H1 (cell line): Measurements from ENCODE around the gene B3GAT1.

Source experiments
- EGR1 ChIP-seq: IDR thresholded peaks from 2 replicates; pipeline ENCODE4 v1.6.1; 2011; ENCODE audit warnings: low read depth, low read length, borderline replicate concordance
- EP300 ChIP-seq, 2 experiments: IDR thresholded peaks; 1 replicate in 1 of 2; 2 replicates in 1 of 2; pipeline ENCODE4 v1.6.1; 2011 to 2012; ENCODE audit warnings: low read depth in 2 of 2, low read length in 2 of 2, mild to moderate bottlenecking in 2 of 2, borderline replicate concordance in 1 of 2, inconsistent platforms in 1 of 2, moderate library complexity in 1 of 2
- HDAC6 ChIP-seq: IDR thresholded peaks from one replicate; pipeline ENCODE4 v1.7.1; 2012; ENCODE audit warnings: low read depth, mild to moderate bottlenecking, inconsistent platforms, low read length, moderate library complexity
- NRF1 ChIP-seq: IDR thresholded peaks from 2 replicates; pipeline ENCODE4 v1.6.1; 2011; ENCODE audit warnings: mild to moderate bottlenecking, low read depth, low read length, improper control_type of control experiment
- POLR2A ChIP-seq, 2 experiments: IDR thresholded peaks; 1 replicate in 1 of 2; 2 replicates in 1 of 2; pipeline ENCODE4 v1.6.1; 2011; ENCODE audit warnings: low read depth in 2 of 2, low read length in 2 of 2, mild to moderate bottlenecking in 2 of 2; ENCODE audit errors: control extremely low read depth in 1 of 2
- POLR2AphosphoS5 ChIP-seq: IDR thresholded peaks from 2 replicates; pipeline ENCODE4 v1.6.1; 2011; ENCODE audit warnings: low read depth, low read length
- TAF1 ChIP-seq: IDR thresholded peaks from 2 replicates; pipeline ENCODE4 v1.6.1; 2011; ENCODE audit warnings: mild to moderate bottlenecking, low read depth, low read length
- YY1 ChIP-seq: IDR thresholded peaks from 2 replicates; pipeline ENCODE4 v1.6.1; 2011; ENCODE audit warnings: low read depth, mild to moderate bottlenecking, low read length
- TF ChIP-seq, protein P1 (sequence below), 3 experiments: IDR thresholded peaks; 1 replicate in 2 of 3; 2 replicates in 1 of 3; pipeline versions ENCODE4 v1.5.1 to v1.6.1; 2011; ENCODE audit warnings: low read length in 3 of 3, mild to moderate bottlenecking in 3 of 3, inconsistent platforms in 2 of 3, low read depth in 1 of 3, moderate library complexity in 1 of 3; ENCODE audit not compliant: insufficient read depth in 1 of 3; ENCODE audit errors: control extremely low read depth in 1 of 3
- TF ChIP-seq, protein P2 (sequence below): IDR thresholded peaks from 2 replicates; pipeline ENCODE4 v1.6.1; 2011; ENCODE audit warnings: low read depth, mild to moderate bottlenecking, low read length; ENCODE audit not compliant: insufficient read depth

DNA sequence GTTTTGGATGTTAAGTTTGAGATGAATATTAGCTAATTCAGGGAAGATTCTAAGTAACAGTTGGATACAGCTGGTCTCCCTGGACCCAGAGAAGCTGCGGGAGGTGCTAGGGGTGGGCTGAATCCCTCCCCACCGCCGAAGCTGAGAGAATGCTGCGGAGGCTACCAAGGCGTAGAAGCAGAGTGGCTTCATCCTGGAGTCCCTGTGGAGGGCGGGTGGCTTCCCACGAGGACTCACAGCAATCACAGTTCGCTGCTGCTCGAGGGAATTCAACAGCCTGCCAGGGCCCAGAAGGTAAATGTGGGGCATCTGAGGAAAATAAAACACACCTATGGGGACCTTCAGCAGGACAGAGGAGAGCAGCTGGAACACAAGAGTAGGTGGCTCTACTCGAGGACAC, 11.1 kb upstream of the B3GAT1 start:
- no peak for TF ChIP-seq EGR1
- TF ChIP-seq YY1, result no peak
- TF ChIP-seq POLR2AphosphoS5, result no peak
- no peak for TF ChIP-seq EP300 (IDR thresholded peaks at IDR 0.05; ENCODE audit: borderline replicate concordance in 1 of 2, low read depth in 2 of 2, low read length in 2 of 2)
- TF ChIP-seq, protein P1, sequence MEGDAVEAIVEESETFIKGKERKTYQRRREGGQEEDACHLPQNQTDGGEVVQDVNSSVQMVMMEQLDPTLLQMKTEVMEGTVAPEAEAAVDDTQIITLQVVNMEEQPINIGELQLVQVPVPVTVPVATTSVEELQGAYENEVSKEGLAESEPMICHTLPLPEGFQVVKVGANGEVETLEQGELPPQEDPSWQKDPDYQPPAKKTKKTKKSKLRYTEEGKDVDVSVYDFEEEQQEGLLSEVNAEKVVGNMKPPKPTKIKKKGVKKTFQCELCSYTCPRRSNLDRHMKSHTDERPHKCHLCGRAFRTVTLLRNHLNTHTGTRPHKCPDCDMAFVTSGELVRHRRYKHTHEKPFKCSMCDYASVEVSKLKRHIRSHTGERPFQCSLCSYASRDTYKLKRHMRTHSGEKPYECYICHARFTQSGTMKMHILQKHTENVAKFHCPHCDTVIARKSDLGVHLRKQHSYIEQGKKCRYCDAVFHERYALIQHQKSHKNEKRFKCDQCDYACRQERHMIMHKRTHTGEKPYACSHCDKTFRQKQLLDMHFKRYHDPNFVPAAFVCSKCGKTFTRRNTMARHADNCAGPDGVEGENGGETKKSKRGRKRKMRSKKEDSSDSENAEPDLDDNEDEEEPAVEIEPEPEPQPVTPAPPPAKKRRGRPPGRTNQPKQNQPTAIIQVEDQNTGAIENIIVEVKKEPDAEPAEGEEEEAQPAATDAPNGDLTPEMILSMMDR (IDR thresholded peaks at IDR 0.05; ENCODE audit: control extremely low read depth in 1 of 3, insufficient read depth in 1 of 3, low read depth in 1 of 3, low read length in 3 of 3), result no peak
- TF ChIP-seq HDAC6, result no peak
- TF ChIP-seq NRF1, result no peak
- no peak for TF ChIP-seq POLR2A (IDR thresholded peaks at IDR 0.05; ENCODE audit: control extremely low read depth in 1 of 2, low read depth in 2 of 2, low read length in 2 of 2)
- TF ChIP-seq, protein P2, sequence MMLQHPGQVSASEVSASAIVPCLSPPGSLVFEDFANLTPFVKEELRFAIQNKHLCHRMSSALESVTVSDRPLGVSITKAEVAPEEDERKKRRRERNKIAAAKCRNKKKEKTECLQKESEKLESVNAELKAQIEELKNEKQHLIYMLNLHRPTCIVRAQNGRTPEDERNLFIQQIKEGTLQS, result no peak
- no peak for TF ChIP-seq TAF1
